GM12878 (cell line): ENCODE measurements around the gene PEAR1. TPM values are rescaled to one million over a fixed set of nuclear protein-coding genes. Genes with fewer than 3 reads are reported as not detected.

ENCODE experiments used
- ATAC-seq: fragments of 200-7000 bp; cut with Tn5 transposase; 3 replicates; pipeline ENCODE4 v1.9.1; 2020; ENCODE audit warnings: mild to moderate bottlenecking, moderate library complexity
- BruUV-seq: library from RNA; stranded (reverse); fragments of 400-500 nt; replicated peaks from 2 replicates; lab custom pipeline; 2021; lab: Mats Ljungman, UMichigan
- CTCF ChIA-PET: fragments of 300-600 bp; sonication (Branson Sonifier 250); formaldehyde crosslinking; extraction: SDS; loops from one replicate; lab custom pipeline; 2021; ENCODE audit warnings: inconsistent platforms; lab: Yijun Ruan, JAX
- POLR2A ChIA-PET: fragments of 350-600 bp; formaldehyde crosslinking; extraction: SDS; loops from one replicate; lab custom pipeline; 2021; ENCODE audit warnings: inconsistent platforms; lab: Charles Lee
- RAD21 ChIA-PET: fragments of 300-600 bp; sonication (Branson Sonifier 250); formaldehyde crosslinking; loops from one replicate; lab custom pipeline; 2023; ENCODE audit warnings: antibody characterized with exemption; ENCODE audit not compliant: unreplicated experiment; lab: Charles Lee
- SMC1A ChIA-PET: fragments of 300-600 bp; sonication (Branson Sonifier 250); formaldehyde crosslinking; loops from one replicate; lab custom pipeline; 2023; ENCODE audit not compliant: unreplicated experiment, uncharacterized antibody; lab: Charles Lee
- DNase-seq: peaks from one replicate; pipeline ENCODE4 v3.0.0-alpha.2; 2011; ENCODE audit warnings: low read depth, low spot score
- FAIRE-seq: peaks from 3 replicates; lab custom pipeline; 2011; peaks lifted over from hg19 to GRCh38; lab: Jason Lieb, UNC
- H2AFZ ChIP-seq: 2 replicates; pipeline ENCODE4 v1.6.0; 2011; ENCODE audit warnings: low read depth, low read length, control low read depth; ENCODE audit not compliant: control insufficient read depth
- H3K27ac ChIP-seq: 2 replicates; pipeline ENCODE4 v1.5.1; 2011; ENCODE audit warnings: control low read depth; ENCODE audit not compliant: control insufficient read depth, insufficient read depth
- H3K27me3 ChIP-seq, 2 experiments: replicated peaks in 1 of 2; 2 replicates each; pipeline versions ENCODE4 v1.6.0 to v1.6.1; 2011; ENCODE audit warnings: low read length in 1 of 2; ENCODE audit not compliant: control insufficient read depth in 2 of 2, insufficient read depth in 2 of 2
- H3K36me3 ChIP-seq, 2 experiments: 2 replicates each; pipeline ENCODE4 v1.5.1; 2011; ENCODE audit warnings: low read length in 1 of 2; ENCODE audit not compliant: control insufficient read depth in 2 of 2, insufficient read depth in 2 of 2
- H3K4me1 ChIP-seq: 2 replicates; pipeline ENCODE4 v1.6.1; 2011; ENCODE audit warnings: mild to moderate bottlenecking, low read length, moderate library complexity, mixed read lengths; ENCODE audit not compliant: control insufficient read depth, insufficient read depth
- H3K4me2 ChIP-seq: 2 replicates; pipeline ENCODE4 v1.6.0; 2011; ENCODE audit warnings: control low read depth; ENCODE audit not compliant: control insufficient read depth, insufficient read depth
- H3K4me3 ChIP-seq: fragments of 200-600 bp; sonication (generic); 2 replicates; pipeline ENCODE4 v1.5.1; 2016
- H3K79me2 ChIP-seq: 2 replicates; pipeline ENCODE4 v1.6.0; 2011; ENCODE audit warnings: low read length; ENCODE audit not compliant: control insufficient read depth, insufficient read depth
- H3K9ac ChIP-seq: 2 replicates; pipeline ENCODE4 v1.8.0; 2011; ENCODE audit warnings: low read length, control low read depth, mixed read lengths; ENCODE audit not compliant: control insufficient read depth, insufficient read depth
- H3K9me3 ChIP-seq: replicated peaks from 3 replicates; pipeline ENCODE4 v1.5.1; 2011; ENCODE audit warnings: mild to moderate bottlenecking, low read length; ENCODE audit not compliant: control insufficient read depth, insufficient read depth
- H4K20me1 ChIP-seq: 2 replicates; pipeline ENCODE4 v1.6.0; 2011; ENCODE audit not compliant: control insufficient read depth, insufficient read depth
- ATF3 ChIP-seq: IDR thresholded peaks from 2 replicates; pipeline ENCODE4 v1.6.1; 2011; ENCODE audit warnings: low read depth, mild to moderate bottlenecking, low read length, moderate library complexity, borderline replicate concordance; ENCODE audit errors: extremely low read depth
- BCL11A ChIP-seq: IDR thresholded peaks from 2 replicates; pipeline ENCODE4 v1.6.1; 2011; ENCODE audit warnings: low read depth, low read length
- EGR1 ChIP-seq, 2 experiments: IDR thresholded peaks; 1 replicate in 1 of 2; 2 replicates in 1 of 2; pipeline ENCODE4 v1.6.1; 2011 to 2012; ENCODE audit warnings: low read depth in 2 of 2, low read length in 2 of 2, borderline replicate concordance in 1 of 2, mild to moderate bottlenecking in 1 of 2, moderate library complexity in 1 of 2
- GABPA ChIP-seq: IDR thresholded peaks from 2 replicates; pipeline ENCODE4 v1.6.1; 2014; ENCODE audit warnings: antibody characterized with exemption, low read depth, mild to moderate bottlenecking, inconsistent platforms
- IRF4 ChIP-seq: IDR thresholded peaks from 2 replicates; pipeline ENCODE4 v1.6.1; 2011; ENCODE audit warnings: low read depth, low read length
- MTA2 ChIP-seq: fragments of 450-650 bp; IDR thresholded peaks from 2 replicates; pipeline ENCODE4 v1.6.1; 2016; ENCODE audit warnings: low read depth, mild to moderate bottlenecking, moderate library complexity
- NFIC ChIP-seq: IDR thresholded peaks from 2 replicates; pipeline ENCODE4 v1.6.1; 2012; ENCODE audit warnings: low read depth, mild to moderate bottlenecking, inconsistent platforms, low read length, moderate library complexity
- NFXL1 ChIP-seq: fragments of 450-650 bp; IDR thresholded peaks from 2 replicates; pipeline ENCODE4 v1.6.1; 2017; ENCODE audit warnings: antibody characterized with exemption, mild to moderate bottlenecking, borderline replicate concordance
- PAX8 ChIP-seq: fragments of 450-650 bp; IDR thresholded peaks from 2 replicates; pipeline ENCODE4 v1.6.1; 2017; ENCODE audit warnings: mild to moderate bottlenecking, moderate library complexity
- POU2F2 ChIP-seq: IDR thresholded peaks from 3 replicates; pipeline ENCODE4 v1.6.1; 2011; ENCODE audit warnings: low read depth, mild to moderate bottlenecking, low read length, borderline replicate concordance
- RAD21 ChIP-seq: IDR thresholded peaks from 2 replicates; pipeline ENCODE4 v1.6.1; 2011; ENCODE audit warnings: mild to moderate bottlenecking, low read depth, low read length, moderate library complexity; ENCODE audit not compliant: insufficient read depth
- RBBP5 ChIP-seq: fragments of 200-600 bp; sonication (generic); conservative IDR thresholded peaks from 2 replicates; pipeline ENCODE4 v1.6.1; 2016
- ZBTB33 ChIP-seq: fragments of 450-650 bp; IDR thresholded peaks from 2 replicates; pipeline ENCODE4 v1.6.1; 2017; ENCODE audit warnings: mild to moderate bottlenecking
- ZNF592 ChIP-seq: fragments of 450-650 bp; IDR thresholded peaks from 2 replicates; pipeline ENCODE4 v1.6.1; 2017; ENCODE audit warnings: mild to moderate bottlenecking, moderate library complexity
- WGBS: methylation state at CpG from one replicate; pipeline ENCODE4 v1.1.6; 2016; ENCODE audit warnings: low lambda C conversion rate; ENCODE audit not compliant: insufficient replicate concordance, insufficient coverage; ENCODE audit errors: missing lambda C conversion rate; 5-methylcytosine and 5-hydroxymethylcytosine counted together
- in situ Hi-C: fragments of 300-500 bp; cut with MboI; formaldehyde crosslinking; loops from 9 replicates; pipeline ENCODE4 v1.14.3; 2018; ENCODE audit warnings: mixed read lengths
- intact Hi-C: fragments of 100-400 bp; cut with micrococcal nuclease; formaldehyde crosslinking; loops from one replicate; pipeline ENCODE4 v1.14.2; 2022; ENCODE audit not compliant: unreplicated experiment
- polyA plus RNA-seq, 11 experiments: library from polyadenylated mRNA; depleted of rRNA in 4 of 11; unstranded in 6 of 11; stranded (reverse) in 5 of 11; fragments of >200 nt; fragmentation: Nextera tagmentation in 4 of 11; fragmentation: Illumina TruSeq in 1 of 11; extraction: Ambion mirVana in 4 of 11; extraction: Trizol in 1 of 11; gene quantifications; 1 replicate in 1 of 11; 2 replicates in 10 of 11; pipeline versions ENCODE4 v1.2.1 to v1.2.3, GENCODE V29; 2011 to 2016; ENCODE audit warnings: inconsistent platforms in 2 of 11, missing spikeins in 2 of 11, low read depth in 1 of 11
- total RNA-seq, 4 experiments: library from RNA; depleted of rRNA in 3 of 4; stranded (reverse); fragments of >200 nt in 3 of 4; fragmentation: Illumina TruSeq in 1 of 4; extraction: Trizol in 1 of 4; gene quantifications; 2 replicates each; pipeline versions ENCODE4 v1.2.1 to v1.2.3, GENCODE V29; 2013 to 2021

PEAR1 gene
- total and polyA plus RNA-seq, 10 of the 15 experiments (the other 5 are each of a cell fraction or from before 2014, with no cell fraction given), result not detected

GRCh38 chr1:156905651-156906050, 12.1 kb downstream of the PEAR1 start (continued):
- TF ChIP-seq ZBTB33 (no peak), NFXL1 (no peak), RAD21 (no peak), PAX8 (no peak), POU2F2 (no peak), EGR1 (IDR thresholded peaks at IDR 0.05; ENCODE audit: borderline replicate concordance in 1 of 2, low read depth in 2 of 2, low read length in 2 of 2) (no peak), IRF4 (no peak)

GRCh38 chr1:156906206-156906906, 12.8 kb downstream of the PEAR1 start:
- H3K4me3 ChIP-seq, result no peak overlapping the region
- H3K27ac ChIP-seq, result no peak overlapping the region
- no peak overlapping the region for H3K9ac ChIP-seq
- ChIA-PET POLR2A (no interaction called here), SMC1A (no interaction called here), CTCF (no interaction called here), RAD21 (no interaction called here)
- no peaks in the 10 kb centered on the region for H3K79me2 ChIP-seq
- TF ChIP-seq ATF3 (no peak), BCL11A (no peak), RBBP5 (no peak), ZNF592 (no peak), NFIC (no peak), GABPA (no peak), MTA2 (no peak)
- H3K4me2 ChIP-seq, result no peak overlapping the region
- FAIRE-seq (no peak), DNase-seq (no peak), ATAC-seq (no peak)
- WGBS, result 68% methylated on average over 15 of the region's 16 CpGs
- H3K27me3 ChIP-seq, result peaks cover 0 to 2% of the 10 kb centered on the region in 2 experiments; a peak in 3 of 4 replicates
- no peaks in the 10 kb centered on the region for H3K4me1 ChIP-seq
- no TSS peak for BruUV-seq
- no peaks in the 10 kb centered on the region for H3K9me3 ChIP-seq
- H2AFZ ChIP-seq, result no peak overlapping the region
- H4K20me1 ChIP-seq, result no peaks in the 10 kb centered on the region
- no peaks in the 10 kb centered on the region for H3K36me3 ChIP-seq
- intact Hi-C loops, result no loop called here
- in situ Hi-C loops, result no loop called here
